Transverse colon (tissue), 4 donors: ENCODE data around the gene RPRD1B.

Experiments
- CTCF ChIP-seq, 5 experiments: fragments of 200-600 bp in 3 of 5; fragments of 450-650 bp in 2 of 5; sonication (generic) in 3 of 5; IDR thresholded peaks; 1 replicate in 2 of 5; 2 replicates in 3 of 5; pipeline ENCODE4 v1.5.1; 2016 to 2017; ENCODE audit warnings: antibody characterized with exemption in 5 of 5, inconsistent platforms in 3 of 5, mild to moderate bottlenecking in 2 of 5, moderate library complexity in 1 of 5
- EP300 ChIP-seq: sonication (generic); formaldehyde crosslinking; IDR thresholded peaks from one replicate; pipeline ENCODE4 v1.6.1; 2017; ENCODE audit warnings: antibody characterized with exemption, low read depth
- POLR2A ChIP-seq: fragments of 450-650 bp; IDR thresholded peaks from one replicate; pipeline ENCODE4 v1.6.1; 2016; ENCODE audit warnings: antibody characterized with exemption, mild to moderate bottlenecking, moderate library complexity
- POLR2AphosphoS5 ChIP-seq, 3 donors: sonication (generic); formaldehyde crosslinking; IDR thresholded peaks; one replicate each; pipeline ENCODE4 v1.6.1; 2016; ENCODE audit warnings: antibody characterized with exemption in 3 of 3

- no peak for TF ChIP-seq POLR2A
- no peak for TF ChIP-seq CTCF (IDR thresholded peaks at IDR 0.05)
- no peak for TF ChIP-seq POLR2AphosphoS5 (IDR thresholded peaks at IDR 0.05)
- no peak for TF ChIP-seq EP300
Measured at GRCh38 chr20:38134427-38135270, 101.1 kb downstream of the RPRD1B start.
